Ramos (cell line): ENCODE data around the gene SSH3.

Source experiments
- in situ Hi-C: fragments of 300-500 bp; cut with MboI; formaldehyde crosslinking; loops from one replicate; pipeline ENCODE4 v1.14.3; 2022; ENCODE audit warnings: low sequenced_read_pairs; ENCODE audit not compliant: unreplicated experiment

SSH3 gene

DNA sequence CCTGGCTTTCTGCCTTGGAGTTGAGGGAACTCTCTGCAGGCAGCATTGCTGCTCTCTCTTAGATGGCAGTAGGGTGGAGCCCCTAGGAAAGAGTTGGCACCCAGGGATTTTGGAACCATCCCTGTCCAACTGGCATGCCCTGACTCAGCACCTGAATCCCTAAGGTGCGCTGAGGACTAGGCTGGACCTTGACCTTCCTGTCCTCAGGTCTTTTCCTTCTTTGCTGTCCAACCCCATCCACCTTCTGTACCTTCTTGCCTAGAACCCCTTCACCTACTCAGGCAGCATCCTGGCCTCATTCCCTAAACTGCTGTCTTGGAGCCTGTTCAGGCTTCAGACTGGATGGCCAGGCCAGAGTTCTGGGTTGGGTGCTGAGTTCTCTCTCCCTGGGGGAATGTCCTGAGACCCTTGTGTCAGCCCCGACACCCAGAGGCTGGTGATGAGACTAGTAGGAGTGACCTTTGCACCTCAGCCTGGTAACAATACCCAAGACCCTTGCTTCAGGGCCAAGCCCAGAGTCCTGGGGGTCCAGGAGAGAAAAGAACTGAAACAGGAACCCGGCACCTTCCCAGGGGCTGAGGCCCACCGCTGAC is 52.6 kb downstream of the SSH3 start:
- in situ Hi-C loops, result no loop called here

DNA sequence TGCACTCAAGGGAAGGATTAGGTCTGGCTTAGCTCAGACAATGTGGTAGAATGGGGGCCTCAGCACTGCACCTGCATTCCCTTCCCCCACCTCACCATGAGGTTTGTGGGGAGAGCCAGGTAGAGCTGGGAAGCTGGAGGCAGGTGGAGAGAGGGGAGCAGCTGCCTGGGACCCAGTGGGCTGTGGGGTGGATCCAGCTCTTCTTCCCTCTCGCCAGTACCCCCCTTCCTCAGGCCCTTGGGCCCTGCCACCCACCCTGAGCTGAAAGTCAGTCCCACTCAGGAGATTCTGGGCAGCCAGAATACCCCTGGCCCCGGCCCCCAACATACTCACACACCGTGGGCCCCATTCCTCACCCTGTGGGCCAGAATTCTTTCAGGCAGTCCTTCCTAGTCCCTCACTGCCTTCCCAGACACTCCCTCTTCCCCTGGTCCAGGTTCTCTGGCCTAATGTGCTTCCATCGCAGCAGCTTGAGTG is 53.1 kb downstream of the SSH3 start:
- in situ Hi-C loops, result no loop called here

- in situ Hi-C loops, result no loop called here
Observed at GRCh38 chr11:67356864-67357561, 53.7 kb downstream of the SSH3 start.

DNA sequence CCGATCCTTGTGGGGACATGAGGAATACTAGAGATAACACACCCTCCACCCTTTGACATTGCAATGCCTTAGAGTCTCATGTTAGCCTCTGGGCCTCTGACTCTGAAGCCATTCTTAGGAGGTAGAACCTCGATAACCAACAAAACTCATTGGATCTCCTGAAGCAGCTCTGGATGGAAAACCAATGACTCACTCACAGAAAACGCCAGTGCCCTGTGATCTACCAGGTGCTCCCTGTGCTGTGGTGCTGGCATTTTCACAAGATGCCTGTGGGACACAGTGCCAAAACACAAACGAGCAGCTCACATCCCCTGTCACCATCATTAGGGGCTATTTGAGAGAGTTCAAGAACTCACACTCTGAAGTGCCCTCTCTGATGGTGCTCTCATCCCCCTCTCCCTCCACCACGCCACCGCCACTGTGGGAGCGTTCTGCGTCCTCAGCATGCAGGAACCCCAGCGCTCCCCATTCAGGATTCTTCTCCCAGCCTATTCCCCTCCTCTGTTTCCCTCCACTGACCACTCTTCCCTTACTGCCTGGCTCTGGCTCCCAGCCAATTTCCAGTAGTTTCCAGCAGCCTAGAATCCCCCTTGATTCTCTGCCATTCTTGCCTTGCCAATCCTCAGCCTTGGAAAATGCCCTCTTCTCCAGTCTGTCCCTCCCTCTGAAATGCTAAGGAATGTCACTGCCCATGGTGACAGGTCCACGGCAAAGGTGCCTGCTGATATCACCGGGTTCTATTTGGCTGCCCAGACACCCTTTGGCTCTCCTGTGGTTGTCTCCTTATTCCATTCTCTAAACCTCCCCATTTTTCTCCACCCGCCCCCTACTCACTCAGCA is 54.7 kb downstream of the SSH3 start:
- in situ Hi-C loops, result no loop called here
